ENCODE data around the gene NISCH. TPM values are rescaled to one million over a fixed set of nuclear protein-coding genes. Genes with fewer than 3 reads are reported as not detected.
A peak's percentile ranks its signal among the peaks of the same experiment; 100 is the strongest.

NISCH gene
- total RNA-seq, 2 experiments from 2014 or later = 50.4 to 52.5 TPM

DNA sequence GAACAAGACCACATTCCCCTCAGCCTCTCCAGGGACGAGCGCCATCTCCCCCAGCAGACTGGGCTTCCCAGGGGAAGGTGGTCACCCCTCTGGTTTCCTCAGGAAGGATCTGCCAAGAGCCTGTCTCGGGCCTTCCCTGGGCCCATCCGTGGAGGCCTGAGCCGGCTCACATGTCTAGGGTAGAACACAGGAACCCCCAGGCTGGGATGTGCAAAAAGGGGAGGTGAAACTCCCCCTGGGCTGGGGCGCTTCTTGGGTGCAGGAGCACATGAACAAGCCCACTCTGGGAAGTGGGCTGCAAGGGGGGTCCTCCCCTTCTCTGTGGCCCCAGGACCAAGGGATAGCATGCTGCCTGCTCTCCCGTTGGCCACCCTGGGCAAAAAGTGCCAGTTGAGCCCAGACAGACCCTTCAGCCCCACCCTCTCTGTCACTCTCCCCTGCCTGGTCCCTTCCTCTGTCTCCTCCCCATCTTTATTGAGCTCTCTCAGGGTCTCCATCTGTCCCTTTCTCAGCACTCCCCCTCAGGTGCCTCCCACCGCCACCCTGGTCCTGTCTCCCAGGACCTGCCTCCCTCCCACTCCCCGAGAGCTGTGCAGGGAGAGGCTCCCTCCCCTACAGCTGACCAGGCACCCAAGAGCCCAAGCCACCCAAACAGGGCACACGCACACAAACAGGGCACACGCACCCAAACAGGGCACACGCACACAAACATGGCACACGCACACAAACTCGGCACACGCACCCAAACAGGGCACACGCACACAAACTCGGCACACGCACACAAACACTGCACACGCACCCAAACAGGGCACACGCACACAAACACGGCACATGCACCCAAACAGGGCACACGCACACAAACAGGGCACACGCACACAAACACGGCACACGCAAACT, 11.4 kb upstream of the NISCH start:
- Mint-ChIP-seq H3K36me3 (ENCODE audit: low read depth) (no peaks in the 10 kb centered on the region), H3K4me1 (ENCODE audit: low read depth) (peaks cover 4% of the 10 kb centered on the region), H3K27ac (no peak overlapping the region), H3K27me3 (ENCODE audit: low read depth) (no peaks in the 10 kb centered on the region), H3K9me3 (no peaks in the 10 kb centered on the region), H3K4me3 (no peak overlapping the region)
- intact Hi-C loops (cut with micrococcal nuclease) = no loop called here
- no peak for DNase-seq
- CTCF ChIA-PET = interaction anchor here (0.7 to 1.6 kb wide), 5 partner anchors 7 to 222 kb away, joined by 3 to 6 read pairs (median 3); partner anchors contain the start of gene TNNC1

DNA sequence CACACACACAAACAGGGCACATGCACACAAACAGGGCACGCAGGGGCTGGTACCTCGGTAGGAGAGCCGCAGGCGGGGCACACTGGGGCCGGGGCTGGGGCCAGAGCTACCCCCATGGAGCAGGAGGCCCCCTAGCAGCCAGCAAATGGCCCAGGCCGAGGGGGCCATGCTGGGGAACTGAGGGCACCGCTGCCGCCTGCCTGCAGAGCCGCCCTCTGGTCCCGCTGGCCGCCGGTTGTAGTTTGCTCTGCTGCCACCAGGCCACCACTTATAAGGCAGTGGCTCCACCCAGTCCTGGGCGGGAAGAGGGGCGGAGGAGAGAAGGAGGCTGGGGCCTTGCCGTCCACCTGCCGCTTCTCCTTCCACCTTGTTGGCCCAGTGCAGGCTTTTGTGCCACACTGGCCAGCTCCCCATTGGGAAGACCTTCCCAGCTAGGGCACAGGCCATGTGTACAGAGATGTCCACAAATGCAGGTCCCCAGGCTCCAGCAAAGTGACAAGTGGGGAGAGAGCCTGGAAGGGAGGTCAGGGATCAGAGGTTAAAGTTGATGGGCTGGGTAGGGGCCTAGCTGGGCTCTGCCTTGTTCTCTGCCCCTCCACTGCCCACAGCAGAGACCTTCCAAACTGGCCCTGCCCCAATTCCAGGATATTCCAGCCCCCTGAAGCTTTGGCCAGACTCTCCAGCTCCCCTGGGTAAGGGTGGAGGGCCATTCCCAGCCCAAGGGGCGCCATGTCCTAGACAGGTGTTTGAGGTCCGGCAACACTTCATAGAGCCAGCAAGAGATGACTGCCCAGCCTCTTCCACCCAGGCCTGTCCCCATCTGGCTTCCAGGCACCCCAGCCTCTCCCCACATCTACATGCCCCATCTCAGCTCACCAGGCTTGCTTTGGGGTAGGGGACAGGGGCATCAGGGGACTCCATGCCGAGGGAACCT, 10.3 kb upstream of the NISCH start, which contains the start of gene SEMA3G:
TSS of gene SEMA3G (minus strand) at position 244 of the 934 bp plus-strand sequence. CDS start at position 168, 76 bp downstream.
- no peaks in the 10 kb centered on the region for H3K9me3 Mint-ChIP-seq
- no peak within 1 kb of the TSS for H3K4me3 Mint-ChIP-seq
- CTCF ChIA-PET = interaction anchor here (0.8 to 8.5 kb wide), 13 partner anchors 11 to 1927 kb away, joined by 3 to 81 read pairs (median 4); partner anchors contain the start of gene NISCH
- no peak within 1 kb of the TSS for H3K27ac Mint-ChIP-seq
- no peaks in the 10 kb centered on the region for H3K27me3 Mint-ChIP-seq (ENCODE audit: low read depth)
- intact Hi-C loops (cut with micrococcal nuclease) = loop anchor here (5.0 kb wide), 1 partner anchor 108 kb away; no protein-coding TSS in a partner anchor
- peak; percentile 80 for DNase-seq
- H3K36me3 Mint-ChIP-seq (ENCODE audit: low read depth) = no peaks in the 10 kb centered on the region
- peaks cover 4% of the 10 kb centered on the region for H3K4me1 Mint-ChIP-seq (ENCODE audit: low read depth)

DNA sequence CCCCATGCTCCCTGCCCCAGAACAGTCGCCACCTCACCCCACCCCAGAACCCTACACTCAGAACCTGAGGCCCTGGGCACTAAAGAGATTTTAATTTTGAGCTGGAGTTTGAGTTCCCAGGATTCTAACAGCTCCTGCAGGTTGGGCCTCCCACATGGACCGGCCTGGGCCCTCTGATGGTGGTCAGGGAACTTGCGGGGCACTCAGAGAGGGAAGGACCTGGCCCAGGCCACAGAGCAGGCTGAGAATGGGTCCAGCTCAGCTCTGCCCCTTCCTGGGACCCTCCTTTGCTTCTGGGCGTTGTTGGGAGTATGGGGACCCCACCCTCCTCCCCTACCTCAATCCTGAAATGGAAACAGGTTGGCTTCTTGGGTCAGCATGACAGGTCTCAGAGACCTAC, 9.4 kb upstream of the NISCH start:
- CTCF ChIA-PET = interaction anchor here (0.8 to 8.5 kb wide), 15 partner anchors 8 to 442 kb away, joined by 3 to 81 read pairs (median 4); partner anchors contain the start of genes NISCH and TNNC1
- no peaks in the 10 kb centered on the region for H3K9me3 Mint-ChIP-seq
- H3K4me3 Mint-ChIP-seq = no peak overlapping the region
- no peaks in the 10 kb centered on the region for H3K36me3 Mint-ChIP-seq (ENCODE audit: low read depth)
- intact Hi-C loops (cut with micrococcal nuclease) = loop anchor here (2.0 to 5.0 kb wide), 2 partner anchors 109 to 225 kb away; no protein-coding TSS in a partner anchor
- no peak overlapping the region for H3K27ac Mint-ChIP-seq
- peaks cover 4% of the 10 kb centered on the region for H3K4me1 Mint-ChIP-seq (ENCODE audit: low read depth)
- no peaks in the 10 kb centered on the region for H3K27me3 Mint-ChIP-seq (ENCODE audit: low read depth)
- DNase-seq = no peak

DNA sequence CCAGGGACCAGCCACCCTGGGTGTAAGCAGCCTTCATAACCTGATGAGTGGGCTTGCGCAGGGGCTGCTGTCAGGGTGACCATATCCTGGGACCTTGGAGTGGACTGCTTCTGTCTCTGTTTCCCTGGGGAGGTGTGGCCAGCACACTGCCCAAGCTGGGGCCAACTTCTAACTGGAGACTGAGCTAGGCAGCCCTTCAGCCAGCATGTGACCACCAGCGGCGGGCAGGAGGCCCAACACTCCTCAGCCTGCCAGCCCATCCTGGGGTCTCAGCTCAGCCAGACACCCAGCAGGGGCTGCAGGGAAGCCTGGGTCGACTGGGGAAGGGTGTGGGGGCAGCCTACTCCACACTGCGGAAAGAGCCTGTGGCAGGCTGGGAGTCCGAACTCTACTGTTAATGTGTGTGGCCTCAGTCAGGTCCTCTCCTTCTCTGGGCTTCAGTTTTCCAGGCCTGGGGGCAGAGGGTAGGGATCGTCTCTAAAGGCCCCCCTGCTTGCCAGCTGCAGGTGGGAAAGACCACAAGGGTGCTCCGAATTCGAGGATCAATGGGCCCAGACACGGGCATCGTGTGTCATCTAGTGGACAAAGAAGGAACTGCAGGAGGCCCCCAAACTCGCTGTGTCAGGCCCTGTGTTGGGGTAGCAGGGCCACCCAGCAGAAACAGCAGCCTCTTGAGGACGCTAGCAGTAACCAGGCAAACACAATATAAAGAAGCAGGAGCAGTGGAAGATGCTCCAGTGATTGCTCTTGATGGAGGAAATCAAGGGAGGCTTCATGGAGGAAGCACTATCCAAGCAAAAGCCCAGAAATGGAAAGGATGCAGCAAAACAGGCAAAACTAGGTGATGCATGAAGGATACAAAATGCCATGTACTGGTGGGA, 8.5 kb upstream of the NISCH start:
- peak; percentile 79 for DNase-seq
- H3K9me3 Mint-ChIP-seq = no peaks in the 10 kb centered on the region
- no peak overlapping the region for H3K27ac Mint-ChIP-seq
- CTCF ChIA-PET = interaction anchor here (0.7 to 8.5 kb wide), 18 partner anchors 7 to 443 kb away, joined by 3 to 81 read pairs (median 4); partner anchors contain the start of genes NISCH and TNNC1
- no peaks in the 10 kb centered on the region for H3K36me3 Mint-ChIP-seq (ENCODE audit: low read depth)
- no peaks in the 10 kb centered on the region for H3K27me3 Mint-ChIP-seq (ENCODE audit: low read depth)
- intact Hi-C loops (cut with micrococcal nuclease) = loop anchor here (1.0 to 5.0 kb wide), 4 partner anchors 19 to 226 kb away; no protein-coding TSS in a partner anchor
- peaks cover 4% of the 10 kb centered on the region for H3K4me1 Mint-ChIP-seq (ENCODE audit: low read depth)
- H3K4me3 Mint-ChIP-seq = no peak overlapping the region

DNA sequence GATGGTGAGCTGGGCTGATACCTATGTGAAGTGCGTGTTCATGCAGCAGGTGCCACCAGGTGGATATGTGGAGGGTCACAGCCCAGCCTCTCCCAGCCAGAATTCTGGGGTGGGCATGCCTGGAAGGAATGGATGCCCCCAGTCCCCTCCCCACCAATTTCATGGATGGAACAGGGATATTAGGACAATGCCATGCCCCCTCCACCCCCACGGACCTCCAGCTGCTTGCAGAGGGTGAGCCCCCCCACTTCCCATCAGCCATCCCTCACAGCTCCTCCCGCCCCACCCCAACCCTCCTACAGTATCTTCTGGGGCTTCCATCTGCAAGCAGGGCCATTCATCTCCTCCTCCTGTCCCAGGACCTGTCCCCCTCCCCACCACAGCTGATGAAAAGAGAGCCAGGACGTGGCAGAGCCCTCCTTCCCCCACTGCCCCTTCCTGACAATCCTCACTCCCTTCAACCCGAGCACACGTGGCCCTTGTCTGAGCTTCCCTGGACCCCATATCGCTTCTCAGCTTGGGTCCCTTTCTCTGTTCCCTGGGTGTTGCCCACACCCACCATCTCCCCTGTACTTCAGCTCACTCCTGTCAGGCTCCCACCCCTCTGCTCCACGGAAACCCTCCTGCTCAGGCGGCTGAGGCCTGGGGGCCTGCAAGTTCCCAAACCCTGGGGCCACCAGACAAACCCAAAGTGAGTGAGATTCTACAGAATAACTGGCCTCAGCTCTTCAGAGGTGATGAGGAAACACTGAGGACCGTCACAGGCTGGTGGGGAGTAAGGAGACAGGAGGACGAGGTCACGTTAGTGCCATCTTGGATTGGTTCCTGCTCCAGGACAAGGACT, 7.7 kb upstream of the NISCH start:
- no peak for DNase-seq
- H3K36me3 Mint-ChIP-seq (ENCODE audit: low read depth) = no peaks in the 10 kb centered on the region
- peaks cover 4% of the 10 kb centered on the region for H3K4me1 Mint-ChIP-seq (ENCODE audit: low read depth)
- no peaks in the 10 kb centered on the region for H3K27me3 Mint-ChIP-seq (ENCODE audit: low read depth)
- no peak overlapping the region for H3K27ac Mint-ChIP-seq
- intact Hi-C loops (cut with micrococcal nuclease) = loop anchor here (1.0 to 5.0 kb wide), 4 partner anchors 19 to 227 kb away; no protein-coding TSS in a partner anchor
- CTCF ChIA-PET = interaction anchor here (0.7 to 8.5 kb wide), 11 partner anchors 9 to 245 kb away, joined by 3 to 81 read pairs (median 5); partner anchors contain the start of gene NISCH
- no peak overlapping the region for H3K4me3 Mint-ChIP-seq
- no peaks in the 10 kb centered on the region for H3K9me3 Mint-ChIP-seq

DNA sequence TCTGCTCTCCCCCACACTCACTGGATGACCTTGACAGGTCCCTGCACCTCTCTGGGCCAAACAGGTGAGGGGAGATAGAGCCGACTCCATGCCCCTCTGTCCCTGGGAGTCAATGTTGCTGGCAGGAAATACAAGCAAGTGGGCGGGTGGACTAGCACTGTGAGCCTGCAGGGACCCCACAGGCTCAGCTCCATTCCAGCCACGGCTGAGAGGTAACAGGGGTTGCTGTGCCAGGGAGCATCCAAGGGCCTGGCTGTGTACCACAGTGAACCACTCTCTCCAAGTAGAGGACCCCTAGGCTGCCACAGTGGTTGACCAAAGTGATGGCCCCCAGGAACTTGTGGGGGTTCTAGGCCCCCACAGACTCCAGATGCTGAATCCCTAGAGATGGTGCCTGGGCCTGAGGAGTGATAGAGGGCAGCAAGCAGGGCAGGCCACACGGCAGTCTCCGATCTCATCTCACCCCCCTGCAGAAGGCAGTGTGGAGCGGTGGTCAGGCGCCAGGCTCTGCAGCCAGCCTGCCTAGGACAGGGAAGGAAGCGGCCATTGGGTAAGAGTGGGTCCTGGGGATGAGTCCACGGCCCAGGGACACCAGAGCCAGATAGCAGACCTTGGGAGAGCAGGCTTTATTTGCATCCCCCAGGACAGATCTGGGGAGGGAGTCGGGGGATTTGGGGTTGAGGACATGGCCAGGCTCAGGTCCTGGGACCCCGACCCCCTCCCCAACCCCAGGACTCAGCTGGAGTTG, 4.7 kb upstream of the NISCH start:
- CTCF ChIA-PET = interaction anchor here (0.5 to 8.5 kb wide), 5 partner anchors 8 to 111 kb away, joined by 3 to 81 read pairs (median 5); no protein-coding TSS in a partner anchor
- H3K4me3 Mint-ChIP-seq = no peak overlapping the region
- H3K4me1 Mint-ChIP-seq (ENCODE audit: low read depth) = peaks cover 17% of the 10 kb centered on the region
- H3K27me3 Mint-ChIP-seq (ENCODE audit: low read depth) = no peaks in the 10 kb centered on the region
- no peak for DNase-seq
- intact Hi-C loops (cut with micrococcal nuclease) = no loop called here
- H3K9me3 Mint-ChIP-seq = no peaks in the 10 kb centered on the region
- H3K36me3 Mint-ChIP-seq (ENCODE audit: low read depth) = peaks cover 2% of the 10 kb centered on the region
- H3K27ac Mint-ChIP-seq = no peak overlapping the region

DNA sequence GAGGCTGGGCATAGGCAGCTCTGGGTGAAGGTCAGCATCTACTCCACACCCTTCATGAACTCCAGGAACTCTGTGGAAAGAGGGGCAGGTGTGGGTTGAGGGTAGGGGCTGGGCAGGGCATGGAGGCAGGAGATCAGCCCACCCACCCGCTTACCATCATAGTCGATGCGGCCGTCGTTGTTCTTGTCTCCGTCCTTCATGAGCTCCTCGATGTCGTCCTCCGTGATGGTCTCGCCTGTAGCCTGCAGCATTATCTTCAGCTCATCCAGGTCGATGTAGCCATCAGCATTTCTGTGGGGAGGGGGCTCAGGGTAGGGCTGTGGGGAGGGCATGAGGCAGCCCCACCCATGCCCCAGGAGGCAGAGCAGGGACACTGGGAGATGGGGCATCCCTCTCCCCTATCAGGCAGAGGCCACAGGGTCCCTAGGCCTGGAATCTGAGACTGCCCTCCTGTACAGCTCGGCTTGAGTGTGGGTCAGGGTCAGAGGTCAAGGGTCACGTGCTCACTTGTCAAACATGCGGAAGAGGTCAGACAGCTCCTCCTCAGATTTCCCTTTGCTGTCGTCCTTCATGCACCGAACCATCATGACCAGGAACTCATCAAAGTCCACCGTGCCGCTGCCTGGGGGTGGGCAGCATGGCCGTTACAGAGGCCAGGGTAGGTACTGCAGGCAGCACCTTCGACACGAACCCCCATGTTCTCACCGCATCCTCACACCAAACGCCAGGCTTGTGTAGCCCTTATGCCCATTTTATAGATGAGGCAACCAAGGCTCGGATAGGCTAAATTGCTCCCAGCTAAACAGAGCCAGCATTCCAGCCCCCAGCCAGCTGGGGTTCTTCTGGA, 3.9 kb upstream of the NISCH start:
- DNase-seq = no peak
- intact Hi-C loops (cut with micrococcal nuclease) = no loop called here
- peaks cover 3% of the 10 kb centered on the region for H3K36me3 Mint-ChIP-seq (ENCODE audit: low read depth)
- no peaks in the 10 kb centered on the region for H3K27me3 Mint-ChIP-seq (ENCODE audit: low read depth)
- H3K4me1 Mint-ChIP-seq (ENCODE audit: low read depth) = peaks cover 22% of the 10 kb centered on the region
- no peak overlapping the region for H3K27ac Mint-ChIP-seq
- no peaks in the 10 kb centered on the region for H3K9me3 Mint-ChIP-seq
- CTCF ChIA-PET = interaction anchor here (0.5 to 8.5 kb wide), 4 partner anchors 8 to 112 kb away, joined by 3 to 81 read pairs (median 7); no protein-coding TSS in a partner anchor
- no peak overlapping the region for H3K4me3 Mint-ChIP-seq

DNA sequence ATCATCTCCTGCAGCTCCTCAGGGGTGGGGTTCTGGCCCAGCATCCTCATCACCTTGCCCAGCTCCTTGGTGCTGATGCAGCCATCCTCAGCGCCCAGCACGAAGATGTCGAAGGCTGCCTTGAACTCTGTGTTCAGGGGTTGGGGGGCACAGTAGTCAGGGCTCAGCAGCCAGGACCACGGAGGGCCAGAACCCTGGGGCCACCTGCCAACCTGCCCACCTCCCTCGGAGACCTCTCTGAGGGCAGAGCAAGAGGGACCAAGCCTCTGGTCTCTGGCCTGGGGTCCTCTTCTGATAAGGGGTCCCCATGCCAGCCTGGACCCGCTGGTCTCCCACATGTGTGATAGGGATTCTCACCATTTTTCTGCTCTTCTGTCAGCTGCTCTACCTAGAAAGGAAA, 3.3 kb upstream of the NISCH start:
- no peaks in the 10 kb centered on the region for H3K9me3 Mint-ChIP-seq
- intact Hi-C loops (cut with micrococcal nuclease) = no loop called here
- CTCF ChIA-PET = interaction anchor here (1.2 to 8.5 kb wide), 3 partner anchors 24 to 40 kb away, joined by 6 to 81 read pairs (median 10); no protein-coding TSS in a partner anchor
- H3K4me1 Mint-ChIP-seq (ENCODE audit: low read depth) = peaks cover 25% of the 10 kb centered on the region
- H3K4me3 Mint-ChIP-seq = no peak overlapping the region
- H3K27me3 Mint-ChIP-seq (ENCODE audit: low read depth) = no peaks in the 10 kb centered on the region
- no peak for DNase-seq
- peaks cover 4% of the 10 kb centered on the region for H3K36me3 Mint-ChIP-seq (ENCODE audit: low read depth)
- H3K27ac Mint-ChIP-seq = no peak overlapping the region

DNA sequence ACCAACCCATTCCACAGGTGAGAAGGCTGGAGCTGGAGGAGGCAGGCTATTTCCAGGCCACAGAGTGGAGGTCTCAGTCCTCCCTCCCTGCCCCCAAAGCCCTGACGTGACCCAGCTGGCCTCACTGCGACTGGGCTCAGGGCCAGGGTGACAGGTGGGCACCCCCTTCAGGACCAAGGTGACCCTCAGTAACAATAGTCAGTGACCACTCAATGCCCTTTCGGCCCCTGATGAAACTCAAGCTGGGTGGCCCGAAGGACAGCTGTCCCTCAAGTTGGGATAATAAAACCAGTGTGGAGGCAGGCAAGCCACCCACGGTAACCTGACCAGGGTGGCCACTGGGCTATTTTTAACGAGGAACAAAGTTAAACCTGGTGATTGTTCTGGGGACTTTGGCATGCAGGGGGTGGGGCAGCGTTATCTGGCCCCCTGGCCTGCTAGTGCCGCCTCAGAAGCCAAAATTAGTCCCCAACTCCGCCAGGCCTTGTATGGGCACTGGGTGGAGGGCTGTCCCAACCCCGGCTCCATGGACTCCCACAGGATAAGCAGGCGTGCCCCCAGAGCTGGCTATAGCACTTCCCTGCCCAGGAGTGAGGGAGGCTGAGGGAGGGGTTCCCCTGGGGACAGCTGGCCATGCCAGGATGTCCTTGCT, 2.7 kb upstream of the NISCH start:
- Mint-ChIP-seq H3K4me3 (no peak overlapping the region), H3K4me1 (ENCODE audit: low read depth) (peaks cover 30% of the 10 kb centered on the region), H3K27ac (no peak overlapping the region), H3K36me3 (ENCODE audit: low read depth) (peaks cover 9% of the 10 kb centered on the region), H3K27me3 (ENCODE audit: low read depth) (no peaks in the 10 kb centered on the region), H3K9me3 (no peaks in the 10 kb centered on the region)
- intact Hi-C loops (cut with micrococcal nuclease) = no loop called here
- CTCF ChIA-PET = interaction anchor here (1.2 to 8.5 kb wide), 2 partner anchors 24 to 40 kb away, joined by 6 to 81 read pairs; no protein-coding TSS in a partner anchor
- no peak for DNase-seq

Data from activated naive CD4-positive, alpha-beta T cell treated with anti-CD3 and anti-CD28 coated beads for 36 hours (primary cell).